ENCODE results near the gene LRCH3.

The LRCH3 gene

GRCh38 chr3:197784019-197784585, 7.0 kb upstream of the LRCH3 start:
- H3K4me3 ChIP-seq (ENCODE audit: low read length): no peak overlapping the region
- no peaks in the 10 kb centered on the region for H3K4me1 ChIP-seq (ENCODE audit: low read length)
- no peak overlapping the region for H3K4me2 ChIP-seq (ENCODE audit: low read depth, low read length)
- H3K9me3 ChIP-seq (replicated peaks; ENCODE audit: insufficient read depth, low read length): no peaks in the 10 kb centered on the region
- no peak for DNase-seq
- H4K20me1 ChIP-seq (ENCODE audit: insufficient read depth, low read length): no peaks in the 10 kb centered on the region
- no peak overlapping the region for H2AFZ ChIP-seq (ENCODE audit: low read length)
- no peaks in the 10 kb centered on the region for H3K9me2 ChIP-seq (replicated peaks; ENCODE audit: insufficient read depth, low read length)
- H3K79me2 ChIP-seq (ENCODE audit: low read length): no peaks in the 10 kb centered on the region
- 0 out of 2 replicates have a peak, but pooled peaks cover 2% of the 10 kb centered on the region for H3K36me3 ChIP-seq (replicated peaks; ENCODE audit: insufficient read depth, low read length)
- H3F3A ChIP-seq (ENCODE audit: insufficient read depth, low read length): no peaks in the 10 kb centered on the region
- TF ChIP-seq EZH2 (optimal IDR thresholded peaks at IDR 0.05; ENCODE audit: low read depth, low read length) (no peak), EZH2phosphoT487 (IDR thresholded peaks at IDR 0.05; ENCODE audit: low read length) (no peak), CTCF (IDR thresholded peaks at IDR 0.05; ENCODE audit: low read length) (no peak)
- no peaks in the 10 kb centered on the region for H3K27me3 ChIP-seq (replicated peaks; ENCODE audit: insufficient read depth, low read length)
- H3K9ac ChIP-seq (ENCODE audit: low read length): no peak overlapping the region
- H3K27ac ChIP-seq (ENCODE audit: low read length): no peak overlapping the region

- no peak overlapping the region for H3K4me3 ChIP-seq (ENCODE audit: low read length)
- peaks cover 11% of the 10 kb centered on the region for H3K79me2 ChIP-seq (ENCODE audit: low read length)
- no peak for TF ChIP-seq CTCF (IDR thresholded peaks at IDR 0.05; ENCODE audit: low read length)
- TF ChIP-seq EZH2phosphoT487 (IDR thresholded peaks at IDR 0.05; ENCODE audit: low read length): no peak
- TF ChIP-seq EZH2 (optimal IDR thresholded peaks at IDR 0.05; ENCODE audit: low read depth, low read length): no peak
- H3K27me3 ChIP-seq (replicated peaks; ENCODE audit: insufficient read depth, low read length): no peaks in the 10 kb centered on the region
- no peaks in the 10 kb centered on the region for H3K9me2 ChIP-seq (replicated peaks; ENCODE audit: insufficient read depth, low read length)
- H3F3A ChIP-seq (ENCODE audit: insufficient read depth, low read length): peaks cover 25% of the 10 kb centered on the region
- no peaks in the 10 kb centered on the region for H3K9me3 ChIP-seq (replicated peaks; ENCODE audit: insufficient read depth, low read length)
- DNase-seq: no peak
- H3K4me2 ChIP-seq (ENCODE audit: low read depth, low read length): no peak overlapping the region
- H3K4me1 ChIP-seq (ENCODE audit: low read length): peaks cover 7% of the 10 kb centered on the region
- no peaks in the 10 kb centered on the region for H4K20me1 ChIP-seq (ENCODE audit: insufficient read depth, low read length)
- H3K9ac ChIP-seq (ENCODE audit: low read length): no peak overlapping the region
- no peak overlapping the region for H3K27ac ChIP-seq (ENCODE audit: low read length)
- no peak overlapping the region for H2AFZ ChIP-seq (ENCODE audit: low read length)
- 0 out of 2 replicates have a peak, but pooled peaks cover 2% of the 10 kb centered on the region for H3K36me3 ChIP-seq (replicated peaks; ENCODE audit: insufficient read depth, low read length)
These were observed 3.6 kb upstream of the LRCH3 start for GRCh38 chr3:197787412-197787811.

GRCh38 chr3:197789309-197789708, 1.7 kb upstream of the LRCH3 start:
- TF ChIP-seq EZH2 (optimal IDR thresholded peaks at IDR 0.05; ENCODE audit: low read depth, low read length): no peak
- no peak for TF ChIP-seq EZH2phosphoT487 (IDR thresholded peaks at IDR 0.05; ENCODE audit: low read length)
- no peak for TF ChIP-seq CTCF (IDR thresholded peaks at IDR 0.05; ENCODE audit: low read length)
- no peak for DNase-seq
- Histone ChIP-seq H2AFZ (ENCODE audit: low read length) (no peak overlapping the region), H3K9me3 (replicated peaks; ENCODE audit: insufficient read depth, low read length) (no peaks in the 10 kb centered on the region), H3F3A (ENCODE audit: insufficient read depth, low read length) (peaks cover 25% of the 10 kb centered on the region), H3K79me2 (ENCODE audit: low read length) (peaks cover 29% of the 10 kb centered on the region), H3K27me3 (replicated peaks; ENCODE audit: insufficient read depth, low read length) (no peaks in the 10 kb centered on the region), H3K4me1 (ENCODE audit: low read length) (peaks cover 7% of the 10 kb centered on the region), H3K36me3 (replicated peaks; ENCODE audit: insufficient read depth, low read length) (no peaks in the 10 kb centered on the region), H3K27ac (ENCODE audit: low read length) (no peak overlapping the region), H3K9me2 (replicated peaks; ENCODE audit: insufficient read depth, low read length) (no peaks in the 10 kb centered on the region), H3K4me3 (ENCODE audit: low read length) (no peak overlapping the region), H4K20me1 (ENCODE audit: insufficient read depth, low read length) (no peaks in the 10 kb centered on the region), H3K4me2 (ENCODE audit: low read depth, low read length) (no peak overlapping the region), H3K9ac (ENCODE audit: low read length) (no peak overlapping the region)
